ENCODE results near the gene CABP4. TPM values are rescaled to one million over a fixed set of nuclear protein-coding genes. Genes with fewer than 3 reads are reported as not detected.
"Not testable (repeated sequence)": the region's sequence is repeated elsewhere in the genome, so short reads cannot be mapped to it uniquely, and the experiment has no call there.

Gene CABP4
- total RNA-seq, 1 donor from 2014 or later, result 0.68 TPM

DNA sequence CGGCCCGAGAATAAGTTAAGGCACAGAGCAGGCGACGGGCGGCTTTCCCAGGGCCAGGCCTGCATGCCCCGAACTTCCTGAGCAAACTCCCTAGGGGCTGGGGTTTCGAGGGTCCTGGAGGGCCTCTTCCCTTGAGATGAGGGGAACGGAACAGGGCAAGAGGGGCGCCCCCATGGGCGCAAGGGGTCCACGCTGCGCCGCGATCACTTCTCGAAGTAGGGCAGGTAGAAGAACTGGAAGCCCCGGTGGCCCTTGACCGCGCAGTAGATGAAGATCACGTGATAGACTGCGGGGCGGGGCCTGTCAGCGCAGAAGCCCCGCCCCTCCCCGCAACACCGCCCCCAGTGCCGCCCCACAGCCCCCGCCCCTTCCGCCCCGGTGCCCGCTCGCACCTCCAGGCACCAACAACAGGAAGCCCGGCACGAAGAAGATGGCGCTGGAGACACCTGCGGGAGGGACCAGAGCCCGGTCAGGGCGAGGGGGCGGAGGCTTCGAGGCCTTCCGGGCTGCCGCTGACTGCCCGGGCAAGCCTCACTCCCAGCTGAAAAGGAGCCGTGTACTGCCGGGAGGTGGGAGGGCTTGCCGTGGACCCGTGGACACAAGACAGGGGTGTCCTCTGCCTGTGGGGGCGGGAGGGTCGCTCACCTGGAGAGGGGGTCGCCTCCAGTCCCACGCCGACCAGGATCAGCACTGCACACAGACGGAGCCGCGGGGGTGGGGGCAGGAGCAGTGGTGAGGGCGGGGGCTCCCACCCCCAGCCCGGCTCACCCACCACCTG, 9.4 kb downstream of the CABP4 start:
- H3K27me3 Mint-ChIP-seq, result no peaks in the 10 kb centered on the region
- peak overlapping the region; percentile 91 for H3K4me3 Mint-ChIP-seq
- H3K27ac Mint-ChIP-seq, result peak overlapping the region; percentile 92
- peaks cover 7% of the 10 kb centered on the region for H3K36me3 Mint-ChIP-seq (ENCODE audit: low read depth)
- peaks cover 21% of the 10 kb centered on the region for H3K4me1 Mint-ChIP-seq
- DNase-seq, result peak; percentile 97
- no peaks in the 10 kb centered on the region for H3K9me3 Mint-ChIP-seq
- intact Hi-C loops (cut with micrococcal nuclease), result loop anchor here (1.0 kb wide), 3 partner anchors 19 to 61 kb away; partner anchors contain the start of gene AIP

- intact Hi-C loops (cut with micrococcal nuclease), result no loop called here
- peaks cover 21% of the 10 kb centered on the region for H3K4me1 Mint-ChIP-seq
- H3K9me3 Mint-ChIP-seq, result no peaks in the 10 kb centered on the region
- H3K36me3 Mint-ChIP-seq (ENCODE audit: low read depth), result peaks cover 7% of the 10 kb centered on the region
- DNase-seq, result no peak
- no peaks in the 10 kb centered on the region for H3K27me3 Mint-ChIP-seq
- H3K27ac Mint-ChIP-seq, result peak overlapping the region; percentile 92
- H3K4me3 Mint-ChIP-seq, result peak overlapping the region; percentile 91
Observed at GRCh38 chr11:67465189-67465510, 10.0 kb downstream of the CABP4 start.

GRCh38 chr11:67465530-67465929, 10.4 kb downstream of the CABP4 start:
- H3K27me3 Mint-ChIP-seq; DNase-seq; intact Hi-C loops (cut with micrococcal nuclease); H3K36me3 Mint-ChIP-seq (ENCODE audit: low read depth); H3K9me3 Mint-ChIP-seq: not testable (repeated sequence)
- H3K27ac Mint-ChIP-seq, result peak overlapping the region; percentile 92
- H3K4me3 Mint-ChIP-seq, result peak overlapping the region; percentile 91
- H3K4me1 Mint-ChIP-seq, result peaks cover 22% of the 10 kb centered on the region

- Mint-ChIP-seq H3K4me3 (no peak overlapping the region), H3K27me3 (no peaks in the 10 kb centered on the region), H3K36me3 (ENCODE audit: low read depth) (peaks cover 7% of the 10 kb centered on the region), H3K4me1 (peaks cover 26% of the 10 kb centered on the region), H3K27ac (peak overlapping the region; percentile 34), H3K9me3 (no peaks in the 10 kb centered on the region)
- no peak for DNase-seq
- intact Hi-C loops (cut with micrococcal nuclease), result no loop called here
Observed at GRCh38 chr11:67466367-67466766, 11.2 kb downstream of the CABP4 start.

DNA sequence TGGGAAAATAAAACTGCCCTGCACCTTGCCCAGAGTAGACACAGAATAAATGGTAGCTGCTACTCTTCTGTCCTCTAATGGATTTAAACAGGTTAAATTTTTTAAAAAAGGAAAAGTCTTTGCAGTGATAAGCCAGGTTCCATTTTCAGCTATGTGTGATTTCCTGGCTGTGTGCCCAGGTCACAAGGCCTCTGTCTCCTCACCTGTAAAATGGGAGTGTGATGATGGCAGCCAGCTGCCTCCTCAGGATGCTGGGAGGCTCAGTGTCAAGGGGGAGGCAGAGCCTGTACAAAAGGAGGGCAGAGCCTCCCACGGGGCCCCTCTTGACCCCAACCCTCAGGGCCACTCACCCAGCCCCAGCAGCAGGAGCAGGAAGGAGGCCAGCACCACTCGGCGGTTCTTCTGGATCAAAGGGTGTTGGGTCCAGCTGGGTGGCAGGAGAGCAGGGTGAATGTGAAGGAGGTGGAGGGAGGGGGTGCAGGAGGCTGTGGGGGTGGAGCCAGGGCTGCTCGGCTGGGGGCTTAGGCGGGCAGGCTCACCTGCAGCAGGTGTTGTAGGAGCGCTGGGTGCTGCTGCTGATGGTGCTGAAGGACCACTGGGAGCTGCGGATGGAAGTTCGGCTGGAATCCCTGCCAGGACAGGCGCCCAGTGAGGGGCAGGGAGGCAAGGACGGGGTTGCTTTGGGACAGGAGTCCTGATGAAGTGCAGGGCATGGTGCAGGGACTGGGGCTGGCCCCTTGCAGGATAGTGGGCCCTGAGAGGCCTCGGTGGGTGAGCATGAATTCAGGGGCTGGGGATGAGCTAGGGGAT, 12.0 kb downstream of the CABP4 start:
- H3K4me1 Mint-ChIP-seq, result peaks cover 26% of the 10 kb centered on the region
- peak overlapping the region; percentile 56 for H3K27ac Mint-ChIP-seq
- DNase-seq, result no peak
- H3K9me3 Mint-ChIP-seq, result no peaks in the 10 kb centered on the region
- intact Hi-C loops (cut with micrococcal nuclease), result no loop called here
- peak overlapping the region; percentile 96 for H3K4me3 Mint-ChIP-seq
- H3K36me3 Mint-ChIP-seq (ENCODE audit: low read depth), result peaks cover 7% of the 10 kb centered on the region
- no peaks in the 10 kb centered on the region for H3K27me3 Mint-ChIP-seq

DNA sequence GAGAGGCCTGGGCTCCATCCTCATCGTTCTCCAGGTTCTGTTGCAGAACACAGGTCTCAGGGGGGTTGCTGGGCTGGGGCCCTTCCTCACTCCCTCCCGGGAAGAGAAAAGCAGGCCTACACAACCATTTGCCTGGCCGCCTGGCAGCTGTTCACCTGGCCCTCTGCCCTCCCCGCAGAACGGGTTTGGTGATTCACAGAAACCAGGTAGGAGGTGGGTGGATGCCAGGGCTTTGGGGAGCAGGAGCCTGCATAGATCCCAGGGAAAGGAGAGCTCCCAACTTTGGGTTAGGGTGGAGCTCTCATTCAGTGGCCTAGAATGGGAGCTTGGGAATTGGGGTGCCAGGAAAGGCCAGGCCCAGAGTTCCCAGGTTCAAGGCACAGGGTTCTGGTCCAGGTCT, 12.9 kb downstream of the CABP4 start:
- Mint-ChIP-seq H3K9me3 (no peaks in the 10 kb centered on the region), H3K27me3 (no peaks in the 10 kb centered on the region), H3K4me3 (peak overlapping the region; percentile 96), H3K4me1 (peaks cover 26% of the 10 kb centered on the region), H3K36me3 (ENCODE audit: low read depth) (peaks cover 7% of the 10 kb centered on the region), H3K27ac (peak overlapping the region; percentile 84)
- intact Hi-C loops (cut with micrococcal nuclease), result no loop called here
- no peak for DNase-seq

DNA sequence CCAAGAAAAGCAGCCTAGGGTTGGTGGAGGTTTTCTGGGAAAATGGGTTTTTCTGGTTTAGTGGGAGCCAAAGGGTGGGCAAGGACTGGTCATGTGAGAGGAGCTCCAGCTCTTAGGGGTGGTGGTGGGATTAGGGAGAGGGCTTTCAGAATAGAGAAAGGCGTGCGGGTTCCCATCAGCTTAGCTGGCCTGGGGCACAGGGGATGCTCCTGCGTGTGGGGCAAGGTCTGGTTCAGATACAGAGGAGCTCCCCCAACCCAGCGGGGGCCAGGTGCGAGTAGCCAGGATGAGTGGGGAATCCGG, 13.3 kb downstream of the CABP4 start:
- no peaks in the 10 kb centered on the region for H3K27me3 Mint-ChIP-seq
- peaks cover 7% of the 10 kb centered on the region for H3K36me3 Mint-ChIP-seq (ENCODE audit: low read depth)

DNA sequence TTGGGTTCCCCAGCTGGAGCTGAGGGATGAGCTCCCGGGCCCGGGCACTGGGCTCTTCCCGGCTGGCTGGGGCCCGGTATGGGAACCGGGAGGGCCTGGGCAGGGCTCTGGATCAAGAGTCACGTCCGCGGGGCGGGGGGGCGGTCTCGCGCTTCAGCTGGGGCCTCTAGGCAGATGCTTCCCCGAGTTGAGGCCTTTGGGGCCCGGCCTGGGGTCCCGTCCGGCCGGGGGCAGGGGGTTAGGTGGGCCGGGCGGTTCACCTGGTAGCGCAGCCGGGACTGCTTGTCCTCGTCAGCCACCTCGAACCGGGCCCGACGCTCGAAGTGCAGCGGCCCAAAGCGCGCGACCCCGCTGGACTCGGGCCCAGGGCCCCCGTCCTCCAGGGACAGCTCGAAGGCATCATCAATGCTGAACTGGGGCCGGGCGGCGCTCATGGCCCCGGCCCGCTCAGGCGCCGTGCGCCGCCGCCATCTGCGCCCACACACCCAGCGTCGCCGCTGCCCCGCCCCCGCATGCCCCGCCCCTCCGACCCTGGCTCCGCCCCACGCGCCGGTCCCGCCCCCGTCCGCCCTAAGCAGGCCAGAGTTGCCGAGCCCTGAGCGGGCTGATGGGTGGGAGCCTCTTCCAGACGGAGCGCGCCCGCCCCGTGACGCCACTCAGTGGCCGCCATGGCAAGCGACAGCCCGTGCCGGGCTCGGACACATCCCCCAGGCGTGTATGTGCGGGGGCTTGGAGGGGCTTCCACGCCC, 13.8 kb downstream of the CABP4 start, which contains the start of gene TMEM134:
Gene TMEM134, minus strand, starts transcription at position 493 of the 749 bp plus-strand sequence. Its CDS starts 59 bp downstream, at position 434.
- intact Hi-C loops (cut with micrococcal nuclease), result loop anchor here (1.0 kb wide), 5 partner anchors 13 to 68 kb away; partner anchors contain the start of genes PPP1CA and RPS6KB2
- H3K9me3 Mint-ChIP-seq, result no peaks in the 10 kb centered on the region
- peak; percentile 96 for DNase-seq
- peak within 1 kb of the TSS; percentile 84 for H3K27ac Mint-ChIP-seq
- H3K4me3 Mint-ChIP-seq, result peak within 1 kb of the TSS; percentile 96
- peaks cover 7% of the 10 kb centered on the region for H3K36me3 Mint-ChIP-seq (ENCODE audit: low read depth)
- no peaks in the 10 kb centered on the region for H3K27me3 Mint-ChIP-seq
- H3K4me1 Mint-ChIP-seq, result peaks cover 26% of the 10 kb centered on the region

More for the DNA sequence above, 13.3 kb downstream of the CABP4 start:
- H3K4me3 Mint-ChIP-seq, result peak overlapping the region; percentile 96
- intact Hi-C loops (cut with micrococcal nuclease), result no loop called here
- no peak for DNase-seq
- peak overlapping the region; percentile 84 for H3K27ac Mint-ChIP-seq
- peaks cover 26% of the 10 kb centered on the region for H3K4me1 Mint-ChIP-seq
- H3K9me3 Mint-ChIP-seq, result no peaks in the 10 kb centered on the region

DNA sequence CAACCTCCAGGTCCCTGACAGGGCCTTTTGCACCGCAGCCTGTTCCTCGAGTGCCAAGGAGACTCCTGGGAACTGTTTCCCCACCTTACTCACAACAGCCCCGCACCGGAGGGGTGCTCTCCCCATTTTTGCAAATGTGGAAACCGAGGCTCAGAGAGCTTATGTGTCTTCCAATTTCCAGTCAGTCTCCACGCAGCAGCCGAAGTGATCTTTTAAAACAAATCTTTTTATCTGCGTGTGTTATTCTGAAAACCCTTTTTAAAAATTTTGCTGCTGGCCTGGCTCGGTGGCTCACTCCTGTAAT, 14.3 kb downstream of the CABP4 start:
- H3K9me3 Mint-ChIP-seq, result no peaks in the 10 kb centered on the region
- H3K36me3 Mint-ChIP-seq (ENCODE audit: low read depth), result peaks cover 7% of the 10 kb centered on the region

GRCh38 chr11:67470337-67471002, 15.3 kb downstream of the CABP4 start:
- no peak for DNase-seq
- no peaks in the 10 kb centered on the region for H3K9me3 Mint-ChIP-seq
- H3K4me3 Mint-ChIP-seq, result peak overlapping the region; percentile 80
- H3K27me3 Mint-ChIP-seq, result no peaks in the 10 kb centered on the region
- H3K36me3 Mint-ChIP-seq (ENCODE audit: low read depth), result peaks cover 2% of the 10 kb centered on the region
- intact Hi-C loops (cut with micrococcal nuclease), result no loop called here
- H3K4me1 Mint-ChIP-seq, result peaks cover 20% of the 10 kb centered on the region
- H3K27ac Mint-ChIP-seq, result no peak overlapping the region

More for the DNA sequence above, 14.3 kb downstream of the CABP4 start:
- Mint-ChIP-seq H3K4me1 (peaks cover 25% of the 10 kb centered on the region), H3K4me3 (peak overlapping the region; percentile 80), H3K27ac (peak overlapping the region; percentile 78), H3K27me3 (no peaks in the 10 kb centered on the region)
- intact Hi-C loops (cut with micrococcal nuclease), result loop anchor here (1.0 kb wide), 5 partner anchors 13 to 68 kb away; partner anchors contain the start of genes PPP1CA and RPS6KB2
- no peak for DNase-seq

DNA sequence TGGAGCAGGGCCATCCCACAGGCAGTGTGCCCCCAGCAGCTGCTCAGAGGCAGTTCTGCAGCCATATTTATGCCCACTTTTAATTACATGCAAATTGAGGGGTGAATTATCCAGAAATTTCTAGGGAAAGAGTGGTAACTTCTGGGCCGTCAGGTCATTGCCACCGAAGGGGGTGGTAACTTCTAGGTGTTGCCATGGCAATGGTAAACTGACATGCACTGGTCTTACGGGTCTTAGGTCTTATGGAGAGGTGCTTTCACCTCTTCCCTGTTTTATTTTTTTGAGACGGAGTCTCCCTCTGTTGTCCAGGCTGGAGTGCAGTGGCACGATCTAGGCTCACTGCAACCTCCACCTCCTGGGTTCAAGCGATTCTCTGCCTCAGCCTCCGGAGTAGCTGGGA, 17.7 kb downstream of the CABP4 start:
- no peaks in the 10 kb centered on the region for H3K9me3 Mint-ChIP-seq

DNA sequence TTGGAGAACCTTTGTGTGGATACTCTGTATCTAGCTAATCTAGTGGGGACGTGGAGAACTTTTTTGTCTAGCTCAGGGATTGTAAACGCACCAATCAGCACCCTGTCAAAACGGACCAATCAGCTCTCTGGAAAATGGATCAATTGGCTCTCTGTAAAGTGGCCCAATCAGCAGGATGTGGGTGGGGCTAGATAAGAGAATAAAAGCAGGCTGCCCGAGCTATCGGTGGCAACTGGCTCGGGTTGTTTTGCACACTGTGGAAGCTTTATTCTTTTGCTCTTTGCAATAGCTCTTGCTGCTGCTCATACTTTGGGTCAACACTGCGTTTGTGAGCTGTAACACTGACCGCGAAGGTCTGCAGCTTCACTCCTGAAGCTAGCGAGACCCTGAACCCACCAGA, 21.5 kb downstream of the CABP4 start:
- H3K4me3 Mint-ChIP-seq; H3K4me1 Mint-ChIP-seq; intact Hi-C loops (cut with micrococcal nuclease); H3K9me3 Mint-ChIP-seq; H3K36me3 Mint-ChIP-seq (ENCODE audit: low read depth); DNase-seq; H3K27ac Mint-ChIP-seq; H3K27me3 Mint-ChIP-seq: not testable (repeated sequence)

More for the DNA sequence above, 17.7 kb downstream of the CABP4 start:
- intact Hi-C loops (cut with micrococcal nuclease), result no loop called here
- peaks cover 14% of the 10 kb centered on the region for H3K4me1 Mint-ChIP-seq
- DNase-seq, result no peak
- no peak overlapping the region for H3K27ac Mint-ChIP-seq
- H3K27me3 Mint-ChIP-seq, result no peaks in the 10 kb centered on the region
- no peak overlapping the region for H3K4me3 Mint-ChIP-seq
- no peaks in the 10 kb centered on the region for H3K36me3 Mint-ChIP-seq (ENCODE audit: low read depth)

- H3K27me3 Mint-ChIP-seq; intact Hi-C loops (cut with micrococcal nuclease); H3K27ac Mint-ChIP-seq; DNase-seq; H3K9me3 Mint-ChIP-seq; H3K4me3 Mint-ChIP-seq; H3K4me1 Mint-ChIP-seq; H3K36me3 Mint-ChIP-seq (ENCODE audit: low read depth): not testable (repeated sequence)
Observed at GRCh38 chr11:67477344-67478050, 22.3 kb downstream of the CABP4 start.

Data from activated CD4-positive, alpha-beta T cell treated with anti-CD3 and anti-CD28 coated beads, Interleukin-2, amount 10 ng/mL, durations not matched to agents 24 days and 14 days (primary cell).